ENCODE measurements around the gene CHN2. TPM values are rescaled to one million over a fixed set of nuclear protein-coding genes. Genes with fewer than 3 reads are reported as not detected.

Gene CHN2
- total RNA-seq, 1 donor from 2014 or later, result 5.7 TPM

DNA sequence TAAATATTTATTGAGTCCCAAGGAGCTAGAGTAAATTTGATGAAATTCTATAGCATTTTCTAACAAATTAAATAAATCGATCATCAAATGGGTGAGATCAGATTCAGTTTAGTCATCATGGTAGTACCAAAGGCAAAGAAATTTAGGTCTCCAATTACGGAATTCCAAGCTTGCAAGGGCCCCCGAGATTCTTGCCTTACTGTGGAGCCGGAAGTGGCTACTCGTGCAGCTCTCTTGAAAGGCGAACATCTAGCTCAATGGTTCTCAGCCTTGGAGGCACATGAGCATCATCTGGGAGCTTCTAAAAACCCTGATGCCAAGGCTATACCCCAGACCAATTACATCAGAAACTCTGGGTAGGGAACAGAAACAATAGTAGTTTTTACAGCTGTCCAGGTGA, 251.2 kb downstream of the CHN2 start:
- Histone ChIP-seq H3K4me3 (ENCODE audit: low read depth, low read length) (no peak overlapping the region), H3K27me3 (ENCODE audit: control insufficient read depth, insufficient read depth, low read length) (no peaks in the 10 kb centered on the region), H3K36me3 (ENCODE audit: control insufficient read depth, insufficient read depth, low read length) (no peaks in the 10 kb centered on the region)
- DNase-seq (ENCODE audit: low read depth), result no peak
- TF ChIP-seq CTCF (IDR thresholded peaks at IDR 0.05; ENCODE audit: insufficient read depth, low read length, poor library complexity, severe bottlenecking), result no peak

GRCh38 chr7:29447828-29448227, 253.3 kb downstream of the CHN2 start:
- no peak for DNase-seq (ENCODE audit: low read depth)
- Histone ChIP-seq H3K36me3 (ENCODE audit: control insufficient read depth, insufficient read depth, low read length) (no peaks in the 10 kb centered on the region), H3K4me3 (ENCODE audit: low read depth, low read length) (no peak overlapping the region), H3K27me3 (ENCODE audit: control insufficient read depth, insufficient read depth, low read length) (no peaks in the 10 kb centered on the region)
- no peak for TF ChIP-seq CTCF (IDR thresholded peaks at IDR 0.05; ENCODE audit: insufficient read depth, low read length, poor library complexity, severe bottlenecking)

DNA sequence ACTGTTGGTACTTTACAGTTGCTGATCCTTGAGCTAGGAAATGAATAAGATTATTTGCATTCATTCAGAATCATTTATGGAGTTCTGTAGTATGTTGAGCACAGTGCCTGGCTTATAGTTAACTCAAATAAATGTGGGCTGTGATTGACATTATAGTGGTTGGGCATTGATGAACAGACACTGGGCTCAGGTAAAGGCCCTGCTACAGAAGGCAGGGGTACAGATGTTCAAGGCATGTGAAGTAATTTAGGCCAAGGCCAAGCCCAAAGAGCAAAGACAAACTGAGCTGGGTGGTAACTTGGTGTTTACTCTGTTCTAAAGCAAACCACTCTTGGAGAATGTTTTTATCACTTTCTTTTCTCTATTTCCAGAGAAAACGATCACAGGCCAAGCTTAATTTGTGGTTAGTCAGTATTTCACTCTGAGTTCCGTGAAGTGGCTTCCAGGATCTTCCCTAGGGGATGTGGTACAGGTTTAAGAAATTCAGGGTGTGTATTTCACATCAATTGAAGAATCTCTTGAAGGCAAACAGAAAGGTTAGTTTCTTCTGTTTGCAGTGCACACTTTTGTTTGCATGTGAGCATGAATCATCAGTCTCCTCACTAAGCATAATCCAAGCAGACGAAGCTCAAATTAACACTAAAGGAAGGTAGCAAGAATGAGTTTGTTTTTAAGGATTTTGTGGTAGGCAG, 255.1 kb downstream of the CHN2 start:
- Histone ChIP-seq H3K36me3 (ENCODE audit: control insufficient read depth, insufficient read depth, low read length) (no peaks in the 10 kb centered on the region), H3K4me3 (ENCODE audit: low read depth, low read length) (no peak overlapping the region), H3K27me3 (ENCODE audit: control insufficient read depth, insufficient read depth, low read length) (no peaks in the 10 kb centered on the region)
- no peak for DNase-seq (ENCODE audit: low read depth)
- TF ChIP-seq CTCF (IDR thresholded peaks at IDR 0.05; ENCODE audit: insufficient read depth, low read length, poor library complexity, severe bottlenecking), result no peak

DNA sequence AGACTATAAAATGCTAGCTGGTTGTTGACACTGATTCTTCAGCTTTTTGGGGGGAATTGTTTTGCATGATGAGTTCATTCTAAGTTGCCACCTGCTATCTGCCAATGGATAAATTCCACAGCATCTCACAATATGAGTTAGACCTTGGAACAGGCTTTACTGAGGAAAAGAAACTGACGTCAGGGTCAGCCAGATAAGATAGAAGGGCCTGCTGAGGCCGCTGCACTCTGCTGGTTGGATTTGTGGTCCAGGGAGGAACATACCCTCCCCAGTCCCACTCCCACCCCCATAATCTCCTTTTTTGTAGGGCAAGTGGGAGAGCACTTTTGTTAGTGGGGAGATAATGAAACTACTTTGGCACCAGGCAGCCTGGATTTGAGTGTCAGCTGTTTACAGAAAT, 258.4 kb downstream of the CHN2 start:
- no peaks in the 10 kb centered on the region for H3K27me3 ChIP-seq (ENCODE audit: control insufficient read depth, insufficient read depth, low read length)
- no peak for DNase-seq (ENCODE audit: low read depth)
- TF ChIP-seq CTCF (IDR thresholded peaks at IDR 0.05; ENCODE audit: insufficient read depth, low read length, poor library complexity, severe bottlenecking), result no peak
- no peaks in the 10 kb centered on the region for H3K36me3 ChIP-seq (ENCODE audit: control insufficient read depth, insufficient read depth, low read length)
- H3K4me3 ChIP-seq (ENCODE audit: low read depth, low read length), result no peak overlapping the region

DNA sequence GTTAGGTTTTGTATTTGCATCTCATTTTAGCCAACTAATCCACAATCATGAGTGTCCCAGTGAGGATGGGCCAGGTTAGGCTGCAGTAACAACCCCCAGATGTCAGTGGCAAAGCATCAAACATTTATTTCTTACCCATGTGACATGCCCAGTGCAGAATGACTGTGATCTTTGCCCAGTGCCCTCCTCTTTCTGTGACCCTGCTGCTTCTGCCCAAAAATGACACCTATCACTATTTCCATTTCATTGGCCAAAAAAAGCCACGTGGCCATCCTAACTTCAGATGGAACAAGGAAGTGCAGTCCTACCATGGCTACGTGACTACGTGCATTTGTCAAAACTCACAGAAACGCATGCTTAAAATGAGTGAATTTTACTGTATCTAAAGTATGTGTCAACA, 259.9 kb downstream of the CHN2 start:
- Histone ChIP-seq H3K36me3 (ENCODE audit: control insufficient read depth, insufficient read depth, low read length) (no peaks in the 10 kb centered on the region), H3K27me3 (ENCODE audit: control insufficient read depth, insufficient read depth, low read length) (no peaks in the 10 kb centered on the region), H3K4me3 (ENCODE audit: low read depth, low read length) (no peak overlapping the region)
- no peak for DNase-seq (ENCODE audit: low read depth)
- TF ChIP-seq CTCF (IDR thresholded peaks at IDR 0.05; ENCODE audit: insufficient read depth, low read length, poor library complexity, severe bottlenecking), result no peak

- TF ChIP-seq CTCF (IDR thresholded peaks at IDR 0.05; ENCODE audit: insufficient read depth, low read length, poor library complexity, severe bottlenecking), result no peak
- DNase-seq (ENCODE audit: low read depth), result no peak
- Histone ChIP-seq H3K27me3 (ENCODE audit: control insufficient read depth, insufficient read depth, low read length) (no peaks in the 10 kb centered on the region), H3K4me3 (ENCODE audit: low read depth, low read length) (no peak overlapping the region), H3K36me3 (ENCODE audit: control insufficient read depth, insufficient read depth, low read length) (no peaks in the 10 kb centered on the region)
These were observed 260.4 kb downstream of the CHN2 start for GRCh38 chr7:29454899-29455451.

Data from kidney epithelial cell (primary cell).